VCaP (cell line): ENCODE results near the gene CNPY3.

ENCODE experiments used
- H3K27ac ChIP-seq: fragments of 450-650 bp; 2 replicates; pipeline ENCODE4 v1.5.1; 2017
- CTCF ChIP-seq: fragments of 450-650 bp; conservative IDR thresholded peaks from 2 replicates; pipeline ENCODE4 v1.5.1; 2017; ENCODE audit warnings: mild to moderate bottlenecking, moderate library complexity

CNPY3 gene

DNA sequence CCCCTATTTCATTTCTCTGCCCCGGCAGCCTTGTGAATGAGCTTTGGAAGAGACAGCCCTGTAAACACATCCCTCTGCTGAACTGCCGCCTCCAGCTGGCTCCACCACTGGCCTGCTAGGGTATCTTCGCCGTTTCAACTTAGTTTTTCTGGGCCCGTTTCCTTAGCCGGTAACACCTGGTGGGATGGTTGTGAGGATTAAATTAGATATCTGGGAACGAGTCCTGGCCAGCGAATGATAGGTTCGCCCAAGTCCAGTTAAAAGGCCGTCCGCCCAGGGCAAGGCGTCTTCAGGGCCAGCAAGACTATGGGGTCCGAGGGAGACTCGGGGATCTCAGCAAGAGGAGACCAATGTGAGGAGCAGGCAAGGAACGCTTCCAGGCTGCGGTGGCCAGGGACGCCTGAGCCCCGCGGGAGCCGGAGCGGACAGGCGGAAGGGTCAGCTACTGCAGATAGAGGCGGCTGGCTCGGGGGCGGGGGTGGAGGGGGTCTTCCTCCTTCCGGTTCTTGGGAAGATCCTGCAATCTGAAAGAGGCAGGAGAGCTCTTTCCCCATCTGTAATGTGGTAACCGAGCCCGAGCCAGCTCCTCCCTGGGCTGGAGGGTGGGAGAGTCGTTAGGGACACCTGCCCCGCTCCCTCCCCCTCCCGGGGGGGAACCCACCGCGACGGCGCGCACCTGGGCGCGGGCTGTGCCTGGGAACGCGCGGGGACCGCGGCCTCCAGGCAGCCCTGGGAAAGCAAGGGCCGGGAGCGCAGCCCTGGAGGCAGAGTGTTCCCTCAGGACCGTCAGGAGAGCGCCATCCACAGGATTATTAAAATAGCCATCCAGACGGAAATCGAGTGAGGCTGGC lies 17.9 kb upstream of the CNPY3 start:
- no peak overlapping the region for H3K27ac ChIP-seq
- no peak for TF ChIP-seq CTCF

DNA sequence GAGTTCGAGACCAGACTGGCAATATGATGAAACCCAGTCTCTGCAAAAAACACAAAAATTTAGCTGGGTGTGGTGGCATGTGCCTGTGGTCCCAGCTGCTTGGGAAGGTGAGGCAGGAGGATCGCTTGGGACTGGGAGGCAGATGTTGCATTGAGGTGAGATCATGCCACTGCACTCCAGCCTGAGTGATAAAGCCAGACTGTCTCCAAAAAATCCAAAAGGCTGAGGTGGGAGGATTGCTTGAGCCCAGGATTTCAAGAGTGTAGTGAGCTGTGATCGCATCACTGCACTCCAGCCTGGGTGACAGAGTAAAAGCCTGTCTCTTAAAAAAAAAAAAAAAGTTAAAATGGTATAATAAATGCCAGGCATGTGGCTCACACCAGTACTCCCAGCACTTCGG lies 14.7 kb upstream of the CNPY3 start:
- H3K27ac ChIP-seq = no peak overlapping the region
- no peak for TF ChIP-seq CTCF

DNA sequence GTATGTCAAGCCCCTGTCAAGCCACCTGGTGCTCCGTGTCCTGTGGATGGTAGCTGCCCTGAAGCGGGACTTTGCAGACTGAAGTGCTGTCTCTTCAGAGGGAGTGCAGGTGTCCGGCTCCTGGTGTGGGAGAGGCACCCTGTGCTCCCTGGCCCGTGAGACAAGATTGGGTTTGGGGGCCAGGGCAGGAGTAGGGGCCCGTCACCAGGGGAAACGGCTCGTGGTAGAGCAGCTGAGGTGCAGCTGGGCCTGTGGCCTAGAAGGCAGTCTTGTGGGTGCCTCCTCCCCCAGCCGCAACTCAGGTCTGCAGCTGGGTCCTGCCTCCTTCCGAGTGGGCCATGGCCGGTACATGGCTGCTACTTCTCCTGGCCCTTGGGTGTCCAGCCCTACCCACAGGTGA lies 13.5 kb upstream of the CNPY3 start, which contains the start of gene PTCRA:
TSS of gene PTCRA (plus strand) at position 322 of the 400 bp plus-strand sequence. CDS start at position 339, 17 bp downstream.
- no peak within 1 kb of the TSS for H3K27ac ChIP-seq
- TF ChIP-seq CTCF = no peak

- TF ChIP-seq CTCF = no peak
- no peak overlapping the region for H3K27ac ChIP-seq
Observed at GRCh38 chr6:42916288-42916687, 13.0 kb upstream of the CNPY3 start.

- no peak overlapping the region for H3K27ac ChIP-seq
- TF ChIP-seq CTCF = no peak
Observed at GRCh38 chr6:42921801-42922200, 7.5 kb upstream of the CNPY3 start.

GRCh38 chr6:42923666-42924065 lies 5.6 kb upstream of the CNPY3 start:
- H3K27ac ChIP-seq = peak overlapping the region; percentile 54
- no peak for TF ChIP-seq CTCF

DNA sequence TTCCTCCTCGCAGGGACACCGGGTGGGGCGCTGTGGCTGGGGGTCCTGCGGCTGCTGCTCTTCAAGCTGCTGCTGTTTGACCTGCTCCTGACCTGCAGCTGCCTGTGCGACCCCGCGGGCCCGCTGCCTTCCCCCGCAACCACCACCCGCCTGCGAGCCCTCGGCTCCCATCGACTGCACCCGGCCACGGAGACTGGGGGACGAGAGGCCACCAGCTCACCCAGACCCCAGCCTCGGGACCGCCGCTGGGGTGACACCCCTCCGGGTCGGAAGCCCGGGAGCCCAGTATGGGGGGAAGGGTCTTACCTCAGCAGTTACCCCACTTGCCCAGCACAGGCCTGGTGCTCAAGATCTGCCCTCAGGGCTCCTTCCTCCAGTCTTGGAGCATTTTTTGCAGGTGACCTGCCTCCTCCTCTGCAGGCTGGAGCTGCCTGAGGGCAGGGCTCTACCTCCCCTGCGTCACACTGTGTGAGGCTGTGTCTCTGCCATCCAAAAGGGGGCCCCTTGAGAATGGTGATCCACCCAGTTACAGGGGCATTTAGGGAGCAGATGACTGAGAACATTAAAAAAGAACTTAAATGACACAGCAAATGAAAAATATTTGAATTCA lies 3.9 kb upstream of the CNPY3 start:
- H3K27ac ChIP-seq = no peak overlapping the region
- TF ChIP-seq CTCF = no peak
